Right cardiac atrium (tissue), 5 donors: ENCODE measurements around the gene ENOX2. TPM values are rescaled to one million over a fixed set of nuclear protein-coding genes. Genes with fewer than 3 reads are reported as not detected.
"Not testable (repeated sequence)": the region's sequence is repeated elsewhere in the genome, so short reads cannot be mapped to it uniquely, and the experiment has no call there.

Experiments
- ATAC-seq, 2 donors: fragments of 200-7000 bp; cut with Tn5 transposase; one replicate each; pipeline versions ENCODE4 v1.8.0 to v1.9.1; 2020; ENCODE audit warnings: moderate library complexity in 2 of 2, mild to moderate bottlenecking in 1 of 2
- DNase-seq, 3 donors: peaks; one replicate each; pipeline ENCODE4 v3.0.0-alpha.2; 2020
- H3K27ac ChIP-seq: one replicate; pipeline ENCODE4 v1.5.1; 2013; ENCODE audit warnings: mild to moderate bottlenecking, low read length, control low read depth, moderate library complexity
- H3K27me3 ChIP-seq: one replicate; pipeline ENCODE4 v1.6.1; 2013; ENCODE audit not compliant: control insufficient read depth, insufficient read depth
- H3K4me1 ChIP-seq: one replicate; pipeline ENCODE4 v1.6.1; 2013; ENCODE audit warnings: low read length; ENCODE audit not compliant: control insufficient read depth, insufficient read depth
- H3K4me3 ChIP-seq: one replicate; pipeline ENCODE4 v1.5.1; 2013; ENCODE audit warnings: low read length, control low read depth
- H3K9me3 ChIP-seq: one replicate; pipeline ENCODE4 v1.6.1; 2013; ENCODE audit warnings: low read length; ENCODE audit not compliant: control insufficient read depth
- WGBS: extraction: QIAGEN DNeasy Blood & Tissue Kit; methylation state at CpG from one replicate; pipeline ENCODE4 v1.1.7; 2013; 5-methylcytosine and 5-hydroxymethylcytosine counted together
- intact Hi-C, 4 donors: fragments of 100-400 bp; cut with DNase I; formaldehyde crosslinking; loops; one replicate each; pipeline versions ENCODE4 v1.11.0 to v1.14.0; 2022 to 2023
- polyA plus RNA-seq: library from polyadenylated mRNA; stranded (reverse); fragments of 200-250 nt; gene quantifications from one replicate; pipeline ENCODE4 v1.2.3, GENCODE V29; 2013
- total RNA-seq, 4 donors: library from RNA; stranded (reverse); fragmentation: NEBNext Ultra II Directional; extraction: Animal tissue kit (Norgen Biotek cat#: 25700); gene quantifications; one replicate each; pipeline ENCODE4 v1.2.1, GENCODE V29; 2021
- donor health status: healthy with polysubstance abuse.
- donor health status: DM: no; HTN: yes; CAD: no.
- donor health status: DM: no; HTN: no; CAD: no.
- donor health status: DM: no; HTN: yes; CAD: no; lungs with severe emphysema.
- donor health status: DM: yes; HTN: yes; CAD: no.

Gene ENOX2
- total and polyA plus RNA-seq, 5 donors: 6.2 to 20.1 (median 17.7) TPM

GRCh38 chrX:130716781-130717413 is 186.1 kb downstream of the ENOX2 start:
- H3K4me3 ChIP-seq: no peak overlapping the region
- no peak for ATAC-seq
- H3K4me1 ChIP-seq: no peaks in the 10 kb centered on the region
- WGBS: 29% methylated on average over 2 of the region's 2 CpGs
- no peaks in the 10 kb centered on the region for H3K9me3 ChIP-seq
- H3K27me3 ChIP-seq: no peaks in the 10 kb centered on the region
- DNase-seq: no peak
- intact Hi-C loops: no loop called here
- H3K27ac ChIP-seq: no peak overlapping the region

- DNase-seq (no peak), ATAC-seq (no peak)
- Histone ChIP-seq H3K27ac (no peak overlapping the region), H3K27me3 (no peaks in the 10 kb centered on the region), H3K4me3 (no peak overlapping the region), H3K9me3 (no peaks in the 10 kb centered on the region), H3K4me1 (no peaks in the 10 kb centered on the region)
- intact Hi-C loops: no loop called here
- WGBS: 51% methylated on average over 3 of the region's 3 CpGs
Observed at GRCh38 chrX:130716346-130716745, 186.7 kb downstream of the ENOX2 start.

- DNase-seq: no peak
- H3K27me3 ChIP-seq: no peaks in the 10 kb centered on the region
- no peaks in the 10 kb centered on the region for H3K9me3 ChIP-seq
- no peaks in the 10 kb centered on the region for H3K4me1 ChIP-seq
- 73% methylated on average over 3 of the region's 3 CpGs for WGBS
- intact Hi-C loops: no loop called here
- no peak overlapping the region for H3K4me3 ChIP-seq
- no peak overlapping the region for H3K27ac ChIP-seq
- no peak for ATAC-seq
Observed at GRCh38 chrX:130715299-130715698, 187.7 kb downstream of the ENOX2 start.

GRCh38 chrX:130714665-130715064 is 188.3 kb downstream of the ENOX2 start:
- 66% methylated on average over 2 of the region's 2 CpGs for WGBS
- ATAC-seq (no peak), DNase-seq (no peak)
- H3K27ac ChIP-seq: no peak overlapping the region
- no peaks in the 10 kb centered on the region for H3K9me3 ChIP-seq
- no peaks in the 10 kb centered on the region for H3K27me3 ChIP-seq
- no peak overlapping the region for H3K4me3 ChIP-seq
- intact Hi-C loops: no loop called here
- no peaks in the 10 kb centered on the region for H3K4me1 ChIP-seq

GRCh38 chrX:130714135-130714534 is 188.9 kb downstream of the ENOX2 start:
- Histone ChIP-seq H3K27ac (no peak overlapping the region), H3K4me1 (no peaks in the 10 kb centered on the region), H3K4me3 (no peak overlapping the region), H3K27me3 (no peaks in the 10 kb centered on the region), H3K9me3 (no peaks in the 10 kb centered on the region)
- intact Hi-C loops: no loop called here
- DNase-seq (no peak), ATAC-seq (no peak)
- 73% methylated on average over 3 of the region's 3 CpGs for WGBS

GRCh38 chrX:130709178-130709577 is 193.8 kb downstream of the ENOX2 start:
- H3K4me1 ChIP-seq, H3K9me3 ChIP-seq: not testable (repeated sequence)
- 98% methylated on average over 6 of the region's 6 CpGs for WGBS

GRCh38 chrX:130705591-130705990 is 197.4 kb downstream of the ENOX2 start:
- no peaks in the 10 kb centered on the region for H3K27me3 ChIP-seq
- WGBS: 97% methylated on average over 3 of the region's 3 CpGs
- intact Hi-C loops: no loop called here
- ATAC-seq: no peak
- H3K9me3 ChIP-seq: no peaks in the 10 kb centered on the region
- no peak overlapping the region for H3K4me3 ChIP-seq
- no peak for DNase-seq
- no peaks in the 10 kb centered on the region for H3K4me1 ChIP-seq
- H3K27ac ChIP-seq: no peak overlapping the region

More at GRCh38 chrX:130709178-130709577, 193.8 kb downstream of the ENOX2 start:
- intact Hi-C loops, DNase-seq, ATAC-seq, H3K27me3 ChIP-seq, H3K4me3 ChIP-seq, H3K27ac ChIP-seq: not testable (repeated sequence)

- no peaks in the 10 kb centered on the region for H3K27me3 ChIP-seq
- peak overlapping the region; percentile 19 for H3K27ac ChIP-seq
- ATAC-seq: peak; percentile 36 to 67
- intact Hi-C loops: no loop called here
- no peak for DNase-seq
- H3K9me3 ChIP-seq: no peaks in the 10 kb centered on the region
- 49% methylated on average over 4 of the region's 4 CpGs for WGBS
- H3K4me1 ChIP-seq: no peaks in the 10 kb centered on the region
- H3K4me3 ChIP-seq: no peak overlapping the region
Observed at GRCh38 chrX:130704053-130705038, 198.7 kb downstream of the ENOX2 start.

- H3K27ac ChIP-seq: no peak overlapping the region
- H3K27me3 ChIP-seq: no peaks in the 10 kb centered on the region
- ATAC-seq (no peak), DNase-seq (no peak)
- intact Hi-C loops: no loop called here
- H3K4me3 ChIP-seq: no peak overlapping the region
- H3K9me3 ChIP-seq: no peaks in the 10 kb centered on the region
- no peaks in the 10 kb centered on the region for H3K4me1 ChIP-seq
- WGBS: 68% methylated on average over 6 of the region's 6 CpGs
Observed at GRCh38 chrX:130702867-130703707, 199.9 kb downstream of the ENOX2 start.

- DNase-seq (no peak), ATAC-seq (no peak)
- intact Hi-C loops: no loop called here
- Histone ChIP-seq H3K4me3 (no peak overlapping the region), H3K27me3 (no peaks in the 10 kb centered on the region), H3K9me3 (no peaks in the 10 kb centered on the region), H3K27ac (no peak overlapping the region), H3K4me1 (no peaks in the 10 kb centered on the region)
Observed at GRCh38 chrX:130700629-130701028, 202.4 kb downstream of the ENOX2 start.

- Histone ChIP-seq H3K9me3 (no peaks in the 10 kb centered on the region), H3K27ac (no peak overlapping the region), H3K27me3 (no peaks in the 10 kb centered on the region), H3K4me3 (no peak overlapping the region), H3K4me1 (no peaks in the 10 kb centered on the region)
- ATAC-seq (no peak), DNase-seq (no peak)
- intact Hi-C loops: no loop called here
- WGBS: 98% methylated on average over 3 of the region's 3 CpGs
Observed at GRCh38 chrX:130699618-130700017, 203.4 kb downstream of the ENOX2 start.
